ENCODE results near the gene RGS3. TPM values are rescaled to one million over a fixed set of nuclear protein-coding genes. Genes with fewer than 3 reads are reported as not detected.
A peak's percentile ranks its signal among the peaks of the same experiment; 100 is the strongest.

The RGS3 gene
- total and polyA plus RNA-seq, 4 donors, result 33.5 to 54.9 (median 40.9) TPM

- Histone ChIP-seq H3K4me3 (ENCODE audit: low read depth, low read length) (no peak overlapping the region), H3K27ac (ENCODE audit: low read depth, low read length) (no peak overlapping the region), H3K27me3 (ENCODE audit: control insufficient read depth, insufficient read depth, low read length) (peaks cover 12% of the 10 kb centered on the region), H3K9me3 (ENCODE audit: control insufficient read depth, insufficient read depth, low read length) (no peaks in the 10 kb centered on the region), H3K36me3 (ENCODE audit: control insufficient read depth, insufficient read depth, low read length) (no peaks in the 10 kb centered on the region), H3K4me1 (ENCODE audit: control insufficient read depth, insufficient read depth, low read length) (peaks cover 20% of the 10 kb centered on the region)
- no peak for DNase-seq (ENCODE audit: low read depth in 4 of 6, low spot score in 6 of 6)
- 97% methylated on average over 3 of the region's 4 CpGs for WGBS (ENCODE audit: insufficient coverage)
Measured at GRCh38 chr9:113461943-113462342, 1.6 kb upstream of the RGS3 start.

- H3K27me3 ChIP-seq (ENCODE audit: control insufficient read depth, insufficient read depth, low read length), result peaks cover 12% of the 10 kb centered on the region
- H3K4me1 ChIP-seq (ENCODE audit: control insufficient read depth, insufficient read depth, low read length), result peaks cover 20% of the 10 kb centered on the region
- 81% methylated on average over 8 of the region's 11 CpGs for WGBS (ENCODE audit: insufficient coverage)
- H3K9me3 ChIP-seq (ENCODE audit: control insufficient read depth, insufficient read depth, low read length), result no peaks in the 10 kb centered on the region
- DNase-seq (ENCODE audit: low read depth in 4 of 6, low spot score in 6 of 6), result peak in 1 of 6 donors; percentile 78
- H3K27ac ChIP-seq (ENCODE audit: low read depth, low read length), result no peak overlapping the region
- no peak overlapping the region for H3K4me3 ChIP-seq (ENCODE audit: low read depth, low read length)
- H3K36me3 ChIP-seq (ENCODE audit: control insufficient read depth, insufficient read depth, low read length), result no peaks in the 10 kb centered on the region
Measured at GRCh38 chr9:113462781-113463286, 693 bp upstream of the RGS3 start.

GRCh38 chr9:113464286-113464660 is 746 bp downstream of the RGS3 start:
- H3K9me3 ChIP-seq (ENCODE audit: control insufficient read depth, insufficient read depth, low read length), result no peaks in the 10 kb centered on the region
- no peak overlapping the region for H3K27ac ChIP-seq (ENCODE audit: low read depth, low read length)
- no peak for DNase-seq (ENCODE audit: low read depth in 4 of 6, low spot score in 6 of 6)
- peak overlapping the region; percentile 36 for H3K4me3 ChIP-seq (ENCODE audit: low read depth, low read length)
- H3K36me3 ChIP-seq (ENCODE audit: control insufficient read depth, insufficient read depth, low read length), result no peaks in the 10 kb centered on the region
- peaks cover 25% of the 10 kb centered on the region for H3K4me1 ChIP-seq (ENCODE audit: control insufficient read depth, insufficient read depth, low read length)
- peaks cover 12% of the 10 kb centered on the region for H3K27me3 ChIP-seq (ENCODE audit: control insufficient read depth, insufficient read depth, low read length)
- 80% methylated on average over 1 of the region's 1 CpG for WGBS (ENCODE audit: insufficient coverage)

- H3K9me3 ChIP-seq (ENCODE audit: control insufficient read depth, insufficient read depth, low read length), result no peaks in the 10 kb centered on the region
- no peak for DNase-seq (ENCODE audit: low read depth in 4 of 6, low spot score in 6 of 6)
- H3K36me3 ChIP-seq (ENCODE audit: control insufficient read depth, insufficient read depth, low read length), result no peaks in the 10 kb centered on the region
- no peak overlapping the region for H3K27ac ChIP-seq (ENCODE audit: low read depth, low read length)
- H3K4me3 ChIP-seq (ENCODE audit: low read depth, low read length), result no peak overlapping the region
- WGBS (ENCODE audit: insufficient coverage), result 63% methylated on average over 1 of the region's 2 CpGs
- peaks cover 12% of the 10 kb centered on the region for H3K27me3 ChIP-seq (ENCODE audit: control insufficient read depth, insufficient read depth, low read length)
- H3K4me1 ChIP-seq (ENCODE audit: control insufficient read depth, insufficient read depth, low read length), result peaks cover 25% of the 10 kb centered on the region
Measured at GRCh38 chr9:113465599-113466140, 2.1 kb downstream of the RGS3 start.

- WGBS (ENCODE audit: insufficient coverage), result no CpG with 5 or more reads among the region's 2 CpGs
- Histone ChIP-seq H3K27ac (ENCODE audit: low read depth, low read length) (no peak overlapping the region), H3K27me3 (ENCODE audit: control insufficient read depth, insufficient read depth, low read length) (peaks cover 12% of the 10 kb centered on the region), H3K4me3 (ENCODE audit: low read depth, low read length) (no peak overlapping the region), H3K4me1 (ENCODE audit: control insufficient read depth, insufficient read depth, low read length) (peaks cover 25% of the 10 kb centered on the region), H3K9me3 (ENCODE audit: control insufficient read depth, insufficient read depth, low read length) (no peaks in the 10 kb centered on the region), H3K36me3 (ENCODE audit: control insufficient read depth, insufficient read depth, low read length) (no peaks in the 10 kb centered on the region)
- no peak for DNase-seq (ENCODE audit: low read depth in 4 of 6, low spot score in 6 of 6)
Measured at GRCh38 chr9:113467183-113467582, 3.7 kb downstream of the RGS3 start.

- 28% methylated on average over 3 of the region's 6 CpGs for WGBS (ENCODE audit: insufficient coverage)
- Histone ChIP-seq H3K4me3 (ENCODE audit: low read depth, low read length) (no peak overlapping the region), H3K36me3 (ENCODE audit: control insufficient read depth, insufficient read depth, low read length) (no peaks in the 10 kb centered on the region), H3K9me3 (ENCODE audit: control insufficient read depth, insufficient read depth, low read length) (no peaks in the 10 kb centered on the region), H3K27ac (ENCODE audit: low read depth, low read length) (no peak overlapping the region), H3K27me3 (ENCODE audit: control insufficient read depth, insufficient read depth, low read length) (peaks cover under 1% of the 10 kb centered on the region), H3K4me1 (ENCODE audit: control insufficient read depth, insufficient read depth, low read length) (peaks cover 13% of the 10 kb centered on the region)
- DNase-seq (ENCODE audit: low read depth in 4 of 6, low spot score in 6 of 6), result peak in 2 of 6 donors; percentile 64 to 70
Measured at GRCh38 chr9:113468716-113469448, 5.4 kb downstream of the RGS3 start.

GRCh38 chr9:113471143-113471542 is 7.6 kb downstream of the RGS3 start:
- Histone ChIP-seq H3K9me3 (ENCODE audit: control insufficient read depth, insufficient read depth, low read length) (no peaks in the 10 kb centered on the region), H3K36me3 (ENCODE audit: control insufficient read depth, insufficient read depth, low read length) (no peaks in the 10 kb centered on the region), H3K4me1 (ENCODE audit: control insufficient read depth, insufficient read depth, low read length) (peaks cover 4% of the 10 kb centered on the region), H3K27ac (ENCODE audit: low read depth, low read length) (no peak overlapping the region), H3K27me3 (ENCODE audit: control insufficient read depth, insufficient read depth, low read length) (no peaks in the 10 kb centered on the region), H3K4me3 (ENCODE audit: low read depth, low read length) (no peak overlapping the region)
- WGBS (ENCODE audit: insufficient coverage), result 100% methylated on average over 1 of the region's 1 CpG
- no peak for DNase-seq (ENCODE audit: low read depth in 4 of 6, low spot score in 6 of 6)

GRCh38 chr9:113471566-113471965 is 8.0 kb downstream of the RGS3 start:
- Histone ChIP-seq H3K27me3 (ENCODE audit: control insufficient read depth, insufficient read depth, low read length) (no peaks in the 10 kb centered on the region), H3K9me3 (ENCODE audit: control insufficient read depth, insufficient read depth, low read length) (no peaks in the 10 kb centered on the region), H3K4me3 (ENCODE audit: low read depth, low read length) (no peak overlapping the region), H3K36me3 (ENCODE audit: control insufficient read depth, insufficient read depth, low read length) (no peaks in the 10 kb centered on the region), H3K27ac (ENCODE audit: low read depth, low read length) (no peak overlapping the region), H3K4me1 (ENCODE audit: control insufficient read depth, insufficient read depth, low read length) (peaks cover 4% of the 10 kb centered on the region)
- 88% methylated on average over 2 of the region's 6 CpGs for WGBS (ENCODE audit: insufficient coverage)
- DNase-seq (ENCODE audit: low read depth in 4 of 6, low spot score in 6 of 6), result no peak

GRCh38 chr9:113472199-113472598 is 8.7 kb downstream of the RGS3 start:
- peaks cover 4% of the 10 kb centered on the region for H3K4me1 ChIP-seq (ENCODE audit: control insufficient read depth, insufficient read depth, low read length)
- H3K36me3 ChIP-seq (ENCODE audit: control insufficient read depth, insufficient read depth, low read length), result no peaks in the 10 kb centered on the region
- H3K4me3 ChIP-seq (ENCODE audit: low read depth, low read length), result no peak overlapping the region
- WGBS (ENCODE audit: insufficient coverage), result 100% methylated on average over 3 of the region's 5 CpGs
- DNase-seq (ENCODE audit: low read depth in 4 of 6, low spot score in 6 of 6), result no peak
- H3K27me3 ChIP-seq (ENCODE audit: control insufficient read depth, insufficient read depth, low read length), result no peaks in the 10 kb centered on the region
- no peaks in the 10 kb centered on the region for H3K9me3 ChIP-seq (ENCODE audit: control insufficient read depth, insufficient read depth, low read length)
- no peak overlapping the region for H3K27ac ChIP-seq (ENCODE audit: low read depth, low read length)
